Liver (tissue), 3 donors: ENCODE measurements around the gene PSMD1.

Source experiments
- CTCF ChIP-seq: fragments of 150-350 bp; IDR thresholded peaks from 2 replicates; pipeline ENCODE4 v1.5.1; 2017; ENCODE audit warnings: improper control_type of control experiment, low read depth, low read length; ENCODE audit not compliant: missing input control
- TAF1 ChIP-seq: conservative IDR thresholded peaks from 2 replicates; pipeline ENCODE4 v1.6.1; 2016; ENCODE audit warnings: antibody characterized with exemption, mild to moderate bottlenecking
- donor health status: healthy.
- donor health status: healthy.

- TF ChIP-seq CTCF: no peak
- no peak for TF ChIP-seq TAF1
Measured at GRCh38 chr2:231011526-231011925, 45.1 kb upstream of the PSMD1 start.
